Measurements from ENCODE around the gene ITPR2. TPM values are rescaled to one million over a fixed set of nuclear protein-coding genes. Genes with fewer than 3 reads are reported as not detected.

ITPR2 gene
- total and polyA plus RNA-seq, 2 of the 13 experiments (the other 11 are each of a cell fraction or from before 2014, with no cell fraction given): 31.9 to 81.9 TPM

DNA sequence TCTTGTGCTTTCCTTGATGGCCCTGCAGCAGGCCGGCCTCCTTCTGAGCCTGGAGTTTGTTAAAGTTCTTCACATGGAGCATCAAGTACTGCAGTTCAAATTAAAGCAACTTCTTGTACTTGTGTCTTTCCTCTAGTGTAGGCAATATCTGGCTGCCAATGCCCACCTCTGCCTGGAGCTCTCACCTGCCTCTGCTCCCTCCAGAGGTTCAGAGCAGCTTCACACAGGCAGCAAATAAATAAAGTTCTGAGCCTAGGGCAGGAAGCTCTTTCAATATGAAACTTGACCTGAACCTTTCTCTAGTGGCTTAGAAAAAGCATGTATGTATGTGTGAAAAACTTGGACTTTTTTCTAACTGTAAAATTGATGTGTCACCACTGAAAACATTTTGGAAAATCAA, 65.9 kb downstream of the ITPR2 start (continued):
- TF ChIP-seq, protein P1, sequence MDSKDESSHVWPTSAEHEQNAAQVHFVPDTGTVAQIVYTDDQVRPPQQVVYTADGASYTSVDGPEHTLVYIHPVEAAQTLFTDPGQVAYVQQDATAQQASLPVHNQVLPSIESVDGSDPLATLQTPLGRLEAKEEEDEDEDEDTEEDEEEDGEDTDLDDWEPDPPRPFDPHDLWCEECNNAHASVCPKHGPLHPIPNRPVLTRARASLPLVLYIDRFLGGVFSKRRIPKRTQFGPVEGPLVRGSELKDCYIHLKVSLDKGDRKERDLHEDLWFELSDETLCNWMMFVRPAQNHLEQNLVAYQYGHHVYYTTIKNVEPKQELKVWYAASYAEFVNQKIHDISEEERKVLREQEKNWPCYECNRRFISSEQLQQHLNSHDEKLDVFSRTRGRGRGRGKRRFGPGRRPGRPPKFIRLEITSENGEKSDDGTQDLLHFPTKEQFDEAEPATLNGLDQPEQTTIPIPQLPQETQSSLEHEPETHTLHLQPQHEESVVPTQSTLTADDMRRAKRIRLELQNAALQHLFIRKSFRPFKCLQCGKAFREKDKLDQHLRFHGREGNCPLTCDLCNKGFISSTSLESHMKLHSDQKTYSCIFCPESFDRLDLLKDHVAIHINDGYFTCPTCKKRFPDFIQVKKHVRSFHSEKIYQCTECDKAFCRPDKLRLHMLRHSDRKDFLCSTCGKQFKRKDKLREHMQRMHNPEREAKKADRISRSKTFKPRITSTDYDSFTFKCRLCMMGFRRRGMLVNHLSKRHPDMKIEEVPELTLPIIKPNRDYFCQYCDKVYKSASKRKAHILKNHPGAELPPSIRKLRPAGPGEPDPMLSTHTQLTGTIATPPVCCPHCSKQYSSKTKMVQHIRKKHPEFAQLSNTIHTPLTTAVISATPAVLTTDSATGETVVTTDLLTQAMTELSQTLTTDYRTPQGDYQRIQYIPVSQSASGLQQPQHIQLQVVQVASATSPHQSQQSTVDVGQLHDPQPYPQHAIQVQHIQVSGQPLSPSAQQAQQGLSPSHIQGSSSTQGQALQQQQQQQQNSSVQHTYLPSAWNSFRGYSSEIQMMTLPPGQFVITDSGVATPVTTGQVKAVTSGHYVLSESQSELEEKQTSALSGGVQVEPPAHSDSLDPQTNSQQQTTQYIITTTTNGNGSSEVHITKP (CRISPR knock-in tag; IDR thresholded peaks at IDR 0.05; ENCODE audit: low read depth): 0 out of 2 replicates have a peak, but pooled peaks have one; percentile 20
- no peak for TF ChIP-seq ZNF552 (CRISPR knock-in tag; IDR thresholded peaks at IDR 0.05; ENCODE audit: borderline replicate concordance)
- TF ChIP-seq, protein P2, sequence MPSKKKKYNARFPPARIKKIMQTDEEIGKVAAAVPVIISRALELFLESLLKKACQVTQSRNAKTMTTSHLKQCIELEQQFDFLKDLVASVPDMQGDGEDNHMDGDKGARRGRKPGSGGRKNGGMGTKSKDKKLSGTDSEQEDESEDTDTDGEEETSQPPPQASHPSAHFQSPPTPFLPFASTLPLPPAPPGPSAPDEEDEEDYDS (CRISPR knock-in tag; IDR thresholded peaks at IDR 0.05): peak; percentile 40; the same call in 1 of the 2 replicates
- TF ChIP-seq HDAC2 (CRISPR knock-in tag; IDR thresholded peaks at IDR 0.05): peak; percentile 55; the same call in 1 of the 2 replicates
- TF ChIP-seq, protein P3, sequence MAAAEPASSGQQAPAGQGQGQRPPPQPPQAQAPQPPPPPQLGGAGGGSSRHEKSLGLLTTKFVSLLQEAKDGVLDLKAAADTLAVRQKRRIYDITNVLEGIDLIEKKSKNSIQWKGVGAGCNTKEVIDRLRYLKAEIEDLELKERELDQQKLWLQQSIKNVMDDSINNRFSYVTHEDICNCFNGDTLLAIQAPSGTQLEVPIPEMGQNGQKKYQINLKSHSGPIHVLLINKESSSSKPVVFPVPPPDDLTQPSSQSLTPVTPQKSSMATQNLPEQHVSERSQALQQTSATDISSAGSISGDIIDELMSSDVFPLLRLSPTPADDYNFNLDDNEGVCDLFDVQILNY (CRISPR knock-in tag; conservative IDR thresholded peaks at IDR 0.05): no peak
- TF ChIP-seq GATAD2A (CRISPR knock-in tag; IDR thresholded peaks at IDR 0.05): peak; percentile 69
- TF ChIP-seq, protein P4, sequence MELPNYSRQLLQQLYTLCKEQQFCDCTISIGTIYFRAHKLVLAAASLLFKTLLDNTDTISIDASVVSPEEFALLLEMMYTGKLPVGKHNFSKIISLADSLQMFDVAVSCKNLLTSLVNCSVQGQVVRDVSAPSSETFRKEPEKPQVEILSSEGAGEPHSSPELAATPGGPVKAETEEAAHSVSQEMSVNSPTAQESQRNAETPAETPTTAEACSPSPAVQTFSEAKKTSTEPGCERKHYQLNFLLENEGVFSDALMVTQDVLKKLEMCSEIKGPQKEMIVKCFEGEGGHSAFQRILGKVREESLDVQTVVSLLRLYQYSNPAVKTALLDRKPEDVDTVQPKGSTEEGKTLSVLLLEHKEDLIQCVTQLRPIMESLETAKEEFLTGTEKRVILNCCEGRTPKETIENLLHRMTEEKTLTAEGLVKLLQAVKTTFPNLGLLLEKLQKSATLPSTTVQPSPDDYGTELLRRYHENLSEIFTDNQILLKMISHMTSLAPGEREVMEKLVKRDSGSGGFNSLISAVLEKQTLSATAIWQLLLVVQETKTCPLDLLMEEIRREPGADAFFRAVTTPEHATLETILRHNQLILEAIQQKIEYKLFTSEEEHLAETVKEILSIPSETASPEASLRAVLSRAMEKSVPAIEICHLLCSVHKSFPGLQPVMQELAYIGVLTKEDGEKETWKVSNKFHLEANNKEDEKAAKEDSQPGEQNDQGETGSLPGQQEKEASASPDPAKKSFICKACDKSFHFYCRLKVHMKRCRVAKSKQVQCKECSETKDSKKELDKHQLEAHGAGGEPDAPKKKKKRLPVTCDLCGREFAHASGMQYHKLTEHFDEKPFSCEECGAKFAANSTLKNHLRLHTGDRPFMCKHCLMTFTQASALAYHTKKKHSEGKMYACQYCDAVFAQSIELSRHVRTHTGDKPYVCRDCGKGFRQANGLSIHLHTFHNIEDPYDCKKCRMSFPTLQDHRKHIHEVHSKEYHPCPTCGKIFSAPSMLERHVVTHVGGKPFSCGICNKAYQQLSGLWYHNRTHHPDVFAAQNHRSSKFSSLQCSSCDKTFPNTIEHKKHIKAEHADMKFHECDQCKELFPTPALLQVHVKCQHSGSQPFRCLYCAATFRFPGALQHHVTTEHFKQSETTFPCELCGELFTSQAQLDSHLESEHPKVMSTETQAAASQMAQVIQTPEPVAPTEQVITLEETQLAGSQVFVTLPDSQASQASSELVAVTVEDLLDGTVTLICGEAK (IDR thresholded peaks at IDR 0.05): no peak
- TF ChIP-seq, protein P4 (CRISPR knock-in tag; IDR thresholded peaks at IDR 0.05): peak; percentile 88
- peak; percentile 49; the same call in 1 of the 2 replicates for TF ChIP-seq SIX1 (CRISPR knock-in tag; IDR thresholded peaks at IDR 0.05; ENCODE audit: borderline replicate concordance)
- peak; percentile 44; the same call in 1 of the 2 replicates for TF ChIP-seq ELF3 (CRISPR knock-in tag; IDR thresholded peaks at IDR 0.05)
- peak; percentile 48; the same call in 1 of the 2 replicates for TF ChIP-seq RXRB (CRISPR knock-in tag; IDR thresholded peaks at IDR 0.05; ENCODE audit: borderline replicate concordance)
